Lower leg skin (tissue), 3 donors: ENCODE data around the gene SERHL2.

Experiments
- CTCF ChIP-seq, 3 donors: fragments of 450-650 bp; IDR thresholded peaks; one replicate each; pipeline ENCODE4 v1.5.1; 2016; ENCODE audit warnings: antibody characterized with exemption in 3 of 3, mild to moderate bottlenecking in 3 of 3, moderate library complexity in 2 of 3
- POLR2A ChIP-seq, 2 donors: fragments of 450-650 bp; IDR thresholded peaks; one replicate each; pipeline ENCODE4 v1.6.1; 2016 to 2017; ENCODE audit warnings: antibody characterized with exemption in 2 of 2, mild to moderate bottlenecking in 1 of 2, moderate library complexity in 1 of 2

GRCh38 chr22:42623301-42623751 lies 69.6 kb downstream of the SERHL2 start:
- TF ChIP-seq POLR2A (IDR thresholded peaks at IDR 0.05) (no peak), CTCF (IDR thresholded peaks at IDR 0.05) (no peak)
